Stimulated activated CD8-positive, alpha-beta memory T cell treated with anti-CD3 and anti-CD28 coated beads, Interleukin-2, amount 100 ng/mL, for 1 hour (primary cell): ENCODE data around the gene SYT15B.
"Not testable (repeated sequence)": the region's sequence is repeated elsewhere in the genome, so short reads cannot be mapped to it uniquely, and the experiment has no call there.

Source experiments
- DNase-seq, 2 donors: peaks; one replicate each; pipeline ENCODE4 v3.0.0-alpha.2; 2020; ENCODE audit warnings: low read depth in 2 of 2

SYT15B gene

GRCh38 chr10:47725740-47726139, 37.7 kb downstream of the SYT15B start:
- not testable (repeated sequence) for DNase-seq

GRCh38 chr10:47725047-47725446, 38.3 kb downstream of the SYT15B start:
- DNase-seq, result not testable (repeated sequence)

- not testable (repeated sequence) for DNase-seq
Measured at GRCh38 chr10:47724119-47724518, 39.3 kb downstream of the SYT15B start.

- not testable (repeated sequence) for DNase-seq
Measured at GRCh38 chr10:47723362-47723761, 40.0 kb downstream of the SYT15B start.

- not testable (repeated sequence) for DNase-seq
Measured at GRCh38 chr10:47717011-47717769, 46.2 kb downstream of the SYT15B start.
